Aorta (tissue), 5 donors: ENCODE measurements around the gene ZNF200. TPM values are rescaled to one million over a fixed set of nuclear protein-coding genes. Genes with fewer than 3 reads are reported as not detected.

Source experiments
- ATAC-seq: fragments of 200-7000 bp; cut with Tn5 transposase; one replicate; pipeline ENCODE4 v1.9.1; 2022; ENCODE audit warnings: moderate library complexity; ENCODE audit not compliant: low FRiP score
- DNase-seq, 2 donors: peaks; one replicate each; pipeline ENCODE4 v3.0.0-alpha.2; 2020
- H3K27ac ChIP-seq, 2 donors: one replicate each; pipeline ENCODE4 v1.5.1; 2013; ENCODE audit warnings: low read length in 2 of 2, mild to moderate bottlenecking in 2 of 2, moderate library complexity in 2 of 2, control low read depth in 1 of 2, inconsistent platforms in 1 of 2, low read depth in 1 of 2
- H3K27me3 ChIP-seq, 2 donors: one replicate each; pipeline ENCODE4 v1.6.1; 2013; ENCODE audit warnings: control low read depth in 1 of 2, low read length in 1 of 2, mild to moderate bottlenecking in 1 of 2, moderate library complexity in 1 of 2; ENCODE audit not compliant: insufficient read depth in 2 of 2, control insufficient read depth in 1 of 2
- H3K36me3 ChIP-seq, 2 donors: one replicate each; pipeline ENCODE4 v1.6.1; 2013; ENCODE audit warnings: control low read depth in 1 of 2, low read length in 1 of 2, mild to moderate bottlenecking in 1 of 2; ENCODE audit not compliant: insufficient read depth in 2 of 2, control insufficient read depth in 1 of 2
- H3K4me1 ChIP-seq, 2 donors: one replicate each; pipeline ENCODE4 v1.6.1; 2013; ENCODE audit warnings: low read length in 2 of 2, control low read depth in 1 of 2, mild to moderate bottlenecking in 1 of 2, moderate library complexity in 1 of 2; ENCODE audit not compliant: insufficient read depth in 2 of 2, control insufficient read depth in 1 of 2
- H3K4me3 ChIP-seq, 2 donors: one replicate each; pipeline ENCODE4 v1.5.1; 2013; ENCODE audit warnings: low read length in 2 of 2, control low read depth in 1 of 2, mild to moderate bottlenecking in 1 of 2
- H3K9me3 ChIP-seq: one replicate; pipeline ENCODE4 v1.6.1; 2013; ENCODE audit warnings: mild to moderate bottlenecking, low read length; ENCODE audit not compliant: control insufficient read depth
- WGBS, 2 donors: extraction: QIAGEN DNeasy Blood & Tissue Kit; methylation state at CpG; one replicate each; pipeline ENCODE4 v1.1.7; 2013; 5-methylcytosine and 5-hydroxymethylcytosine counted together
- intact Hi-C, 2 donors: fragments of 100-400 bp; cut with DNase I; formaldehyde crosslinking; loops; one replicate each; pipeline versions ENCODE4 v1.14.2 to v1.15.0; 2022
- polyA plus RNA-seq, 2 donors: library from polyadenylated mRNA; stranded (reverse); fragments of 200-250 nt; gene quantifications; one replicate each; pipeline ENCODE4 v1.2.3, GENCODE V29; 2013
- total RNA-seq, 2 donors: library from RNA; stranded (reverse); fragmentation: NEBNext Ultra II Directional; extraction: Animal tissue kit (Norgen Biotek cat#: 25700); gene quantifications; one replicate each; pipeline ENCODE4 v1.2.1, GENCODE V29; 2021
- donor health status: healthy with polysubstance abuse.
- donor health status: Bipolar disorder and iron deficiency.
- donor health status: DM: no; HTN: no; CAD: no.
- donor health status: DM: no; HTN: no; CAD: no.
- donor health status: DM: yes; HTN: yes; CAD: no.

The ZNF200 gene
- total and polyA plus RNA-seq, 4 donors = 4.0 to 8.1 (median 6.0) TPM

DNA sequence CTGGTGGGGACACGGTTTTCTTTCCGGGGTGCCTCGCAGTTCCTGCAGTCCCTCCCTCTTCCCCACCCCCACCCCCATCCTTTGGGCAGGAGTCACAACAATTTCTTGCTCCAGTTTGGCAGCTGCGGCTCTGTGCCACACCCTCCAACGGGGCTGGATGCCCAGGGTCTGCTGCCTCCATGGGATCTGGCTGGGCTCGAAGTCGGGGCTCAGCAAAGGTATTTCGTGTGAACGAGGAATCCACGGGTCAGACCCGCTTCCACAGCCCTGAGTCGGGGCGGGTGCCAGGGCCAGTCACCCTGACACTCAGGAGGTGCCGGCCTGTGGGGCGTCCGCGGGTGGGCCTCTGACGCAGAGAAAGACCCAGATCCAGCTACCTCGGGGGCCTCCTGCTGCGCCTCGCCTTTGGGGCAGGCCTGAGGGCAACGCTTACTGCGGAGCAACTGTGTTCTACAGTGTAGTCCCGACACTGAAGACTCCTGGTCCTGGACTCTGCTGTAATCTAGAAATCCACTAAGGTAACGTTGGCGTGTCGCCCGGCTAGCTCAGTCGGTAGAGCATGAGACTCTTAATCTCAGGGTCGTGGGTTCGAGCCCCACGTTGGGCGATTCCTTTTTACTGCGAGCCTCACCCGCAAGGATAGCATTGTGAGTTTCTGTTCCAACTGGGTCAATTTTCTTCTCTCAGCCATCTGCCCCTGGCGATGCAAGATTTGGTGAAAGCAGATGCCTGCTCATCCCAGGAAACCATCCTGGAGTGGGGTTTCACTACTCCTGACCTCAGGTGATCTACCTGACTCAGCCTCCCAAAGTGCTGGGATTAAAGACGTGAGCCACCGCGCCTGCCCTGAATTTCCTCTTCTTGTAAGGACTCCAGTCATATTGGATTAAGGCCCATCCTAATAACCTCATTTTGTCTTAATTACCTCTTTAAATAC, 59.5 kb downstream of the ZNF200 start:
- no peak overlapping the region for H3K4me3 ChIP-seq

DNA sequence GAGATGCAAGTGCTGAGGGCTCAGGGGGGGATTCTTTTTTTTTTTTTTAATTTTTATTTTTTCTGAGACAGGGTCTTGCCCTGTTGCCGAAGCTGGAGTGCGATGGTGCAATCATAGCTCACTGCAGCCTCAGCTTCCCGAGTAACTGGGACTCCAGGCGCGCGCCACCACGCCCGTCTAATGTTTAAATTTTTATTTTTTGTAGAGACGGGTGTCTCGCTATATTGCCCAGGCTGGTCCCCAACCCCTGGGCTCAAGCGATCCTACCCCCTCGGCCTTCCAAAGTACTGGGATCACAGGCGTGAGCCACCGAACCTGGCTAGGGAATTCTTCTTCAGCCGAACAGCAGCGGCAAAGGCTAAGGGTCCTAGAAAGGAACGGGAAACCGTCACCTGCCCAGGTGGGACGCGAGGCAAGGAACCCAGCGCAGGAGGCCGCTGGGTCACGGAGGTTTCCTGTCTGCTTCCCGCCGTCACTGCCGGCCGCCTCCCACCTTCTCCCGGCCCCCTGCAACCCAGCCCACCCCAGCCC, 60.3 kb downstream of the ZNF200 start:
- intact Hi-C loops = no loop called here
- Histone ChIP-seq H3K9me3 (no peaks in the 10 kb centered on the region), H3K36me3 (no peaks in the 10 kb centered on the region), H3K4me3 (no peak overlapping the region), H3K4me1 (no peaks in the 10 kb centered on the region), H3K27ac (no peak overlapping the region), H3K27me3 (peaks cover 0 to under 1% of the 10 kb centered on the region in 2 donors)
- WGBS, 2 donors = 20 to 24% methylated on average over 28 of the region's 28 CpGs
- DNase-seq (peak in 1 of 2 donors; percentile 47), ATAC-seq (no peak)

More for the DNA sequence above, 59.5 kb downstream of the ZNF200 start:
- ATAC-seq (no peak), DNase-seq (peak in 1 of 2 donors; percentile 68)
- H3K27ac ChIP-seq = no peak overlapping the region
- intact Hi-C loops = no loop called here
- H3K4me1 ChIP-seq = no peaks in the 10 kb centered on the region
- no peaks in the 10 kb centered on the region for H3K36me3 ChIP-seq
- no peaks in the 10 kb centered on the region for H3K27me3 ChIP-seq
- 10 to 13% methylated on average over 37 to 39 of the region's 39 CpGs for WGBS, 2 donors
- H3K9me3 ChIP-seq = no peaks in the 10 kb centered on the region

GRCh38 chr16:3173892-3174617, 60.9 kb downstream of the ZNF200 start:
- no peak for ATAC-seq
- H3K27ac ChIP-seq = no peak overlapping the region
- DNase-seq = peak in 1 of 2 donors; percentile 70
- WGBS, 2 donors = 6 to 9% methylated on average over 24 of the region's 24 CpGs
- H3K4me1 ChIP-seq = no peaks in the 10 kb centered on the region
- peaks cover 0 to 1% of the 10 kb centered on the region in 2 donors for H3K27me3 ChIP-seq
- intact Hi-C loops = no loop called here
- no peaks in the 10 kb centered on the region for H3K36me3 ChIP-seq
- no peak overlapping the region for H3K4me3 ChIP-seq
- no peaks in the 10 kb centered on the region for H3K9me3 ChIP-seq

Other genes with a start within 250 kb of the ZNF200 start
- gene CLDN9, start 222.2 kb downstream of the ZNF200 start, total RNA-seq = under 1 TPM in 1 of 2 donors, not detected in 1; 0.18 TPM
- gene CLDN9, start 222.2 kb downstream of the ZNF200 start, polyA plus RNA-seq = under 1 TPM in 1 of 2 donors, not detected in 1; 0.20 TPM
- not detected for gene CLDN6, start 217.0 kb downstream of the ZNF200 start, total RNA-seq
- gene CLDN6, start 217.0 kb downstream of the ZNF200 start, polyA plus RNA-seq = not detected
- gene TNFRSF12A, start 214.8 kb downstream of the ZNF200 start, total RNA-seq = 100 to 1,000 TPM in 1 of 2 donors, 10 to 100 TPM in 1; 60.4 to 271 TPM
- gene TNFRSF12A, start 214.8 kb downstream of the ZNF200 start, polyA plus RNA-seq = 100 to 1,000 TPM in 1 of 2 donors, 10 to 100 TPM in 1; 84.9 to 107 TPM
- gene HCFC1R1, start 211.2 kb downstream of the ZNF200 start, total RNA-seq = 10 to 100 TPM; 88.5 to 99.7 TPM
- 100 to 1,000 TPM; 299 to 303 TPM for gene HCFC1R1, start 211.2 kb downstream of the ZNF200 start, polyA plus RNA-seq
- 10 to 100 TPM; 18.9 to 29.8 TPM for gene THOC6, start 211.1 kb downstream of the ZNF200 start, total RNA-seq
- gene THOC6, start 211.1 kb downstream of the ZNF200 start, polyA plus RNA-seq = 10 to 100 TPM; 18.5 to 60.6 TPM
- gene BICDL2, start 198.2 kb downstream of the ZNF200 start, total RNA-seq = under 1 TPM; 0.10 to 0.18 TPM
- 1 to 10 TPM in 1 of 2 donors, under 1 TPM in 1; 0.05 to 3.6 TPM for gene BICDL2, start 198.2 kb downstream of the ZNF200 start, polyA plus RNA-seq
- 10 to 100 TPM in 1 of 2 donors, 1 to 10 TPM in 1; 3.2 to 11.4 TPM for gene MMP25, start 188.6 kb downstream of the ZNF200 start, total RNA-seq
- under 1 TPM; 0.36 to 0.75 TPM for gene MMP25, start 188.6 kb downstream of the ZNF200 start, polyA plus RNA-seq
- 10 to 100 TPM; 30.2 to 71.6 TPM for gene IL32, start 169.5 kb downstream of the ZNF200 start, total RNA-seq
- gene IL32, start 169.5 kb downstream of the ZNF200 start, polyA plus RNA-seq = 100 to 1,000 TPM in 1 of 2 donors, 10 to 100 TPM in 1; 18.2 to 137 TPM
- not detected for gene ZSCAN10, start 135.9 kb downstream of the ZNF200 start, total RNA-seq
- not detected for gene ZSCAN10, start 135.9 kb downstream of the ZNF200 start, polyA plus RNA-seq
- 10 to 100 TPM in 1 of 2 donors, 1 to 10 TPM in 1; 7.1 to 10.0 TPM for gene ZNF205, start 122.6 kb downstream of the ZNF200 start, total RNA-seq
- 10 to 100 TPM in 1 of 2 donors, 1 to 10 TPM in 1; 8.9 to 36.6 TPM for gene ZNF205, start 122.6 kb downstream of the ZNF200 start, polyA plus RNA-seq
- gene ZNF213, start 100.1 kb downstream of the ZNF200 start, total RNA-seq = 1 to 10 TPM; 8.0 to 8.6 TPM
- 1 to 10 TPM; 2.3 to 5.6 TPM for gene ZNF213, start 100.1 kb downstream of the ZNF200 start, polyA plus RNA-seq
- not detected for gene OR1F1, start 47.0 kb downstream of the ZNF200 start, total RNA-seq
- not detected for gene OR1F1, start 47.0 kb downstream of the ZNF200 start, polyA plus RNA-seq
- 1 to 10 TPM; 2.9 to 4.5 TPM for gene MEFV, start 21.5 kb upstream of the ZNF200 start, total RNA-seq
- 1 to 10 TPM in 1 of 2 donors, under 1 TPM in 1; 0.20 to 1.6 TPM for gene MEFV, start 21.5 kb upstream of the ZNF200 start, polyA plus RNA-seq
- 10 to 100 TPM; 26.2 to 27.4 TPM for gene ZNF263, start 48.3 kb upstream of the ZNF200 start, total RNA-seq
- gene ZNF263, start 48.3 kb upstream of the ZNF200 start, polyA plus RNA-seq = 10 to 100 TPM in 1 of 2 donors, 1 to 10 TPM in 1; 8.3 to 17.2 TPM
- 1 to 10 TPM; 9.0 to 9.8 TPM for gene TIGD7, start 70.3 kb upstream of the ZNF200 start, total RNA-seq
- 1 to 10 TPM; 2.6 to 4.6 TPM for gene TIGD7, start 70.3 kb upstream of the ZNF200 start, polyA plus RNA-seq
- gene ZNF75A, start 70.3 kb upstream of the ZNF200 start, total RNA-seq = 10 to 100 TPM; 26.9 to 28.1 TPM
- gene ZNF75A, start 70.3 kb upstream of the ZNF200 start, polyA plus RNA-seq = 10 to 100 TPM in 1 of 2 donors, 1 to 10 TPM in 1; 6.1 to 17.3 TPM
- gene OR2C1, start 120.7 kb upstream of the ZNF200 start, total RNA-seq = not detected
- gene OR2C1, start 120.7 kb upstream of the ZNF200 start, polyA plus RNA-seq = not detected
- 10 to 100 TPM; 11.4 to 14.1 TPM for gene ZSCAN32, start 165.8 kb upstream of the ZNF200 start, total RNA-seq
- 1 to 10 TPM; 9.1 to 10.0 TPM for gene ZSCAN32, start 165.8 kb upstream of the ZNF200 start, polyA plus RNA-seq
- 10 to 100 TPM in 1 of 2 donors, 1 to 10 TPM in 1; 8.2 to 10.9 TPM for gene ZNF174, start 166.1 kb upstream of the ZNF200 start, total RNA-seq
- 1 to 10 TPM; 2.3 to 7.7 TPM for gene ZNF174, start 166.1 kb upstream of the ZNF200 start, polyA plus RNA-seq
- 1 to 10 TPM; 2.9 to 3.2 TPM for gene ZNF597, start 208.3 kb upstream of the ZNF200 start, total RNA-seq
- 1 to 10 TPM in 1 of 2 donors, under 1 TPM in 1; 0.25 to 1.1 TPM for gene ZNF597, start 208.3 kb upstream of the ZNF200 start, polyA plus RNA-seq
- 10 to 100 TPM; 32.4 to 47.5 TPM for gene NAA60, start 208.5 kb upstream of the ZNF200 start, total RNA-seq
- 10 to 100 TPM; 20.2 to 39.0 TPM for gene NAA60, start 208.5 kb upstream of the ZNF200 start, polyA plus RNA-seq